DMS 273 treated with DMSO at 0.1 percent for 48 hours (cell line): ENCODE results near the gene CAP2.

Source experiments
- DNase-seq: peaks from one replicate; lab custom pipeline; 2025; lab: John Stamatoyannopoulos, UW

CAP2 gene

GRCh38 chr6:17475606-17476244, 82.3 kb downstream of the CAP2 start:
- DNase-seq = no peak

- no peak for DNase-seq
Observed at GRCh38 chr6:17476511-17476910, 83.1 kb downstream of the CAP2 start.

DNA sequence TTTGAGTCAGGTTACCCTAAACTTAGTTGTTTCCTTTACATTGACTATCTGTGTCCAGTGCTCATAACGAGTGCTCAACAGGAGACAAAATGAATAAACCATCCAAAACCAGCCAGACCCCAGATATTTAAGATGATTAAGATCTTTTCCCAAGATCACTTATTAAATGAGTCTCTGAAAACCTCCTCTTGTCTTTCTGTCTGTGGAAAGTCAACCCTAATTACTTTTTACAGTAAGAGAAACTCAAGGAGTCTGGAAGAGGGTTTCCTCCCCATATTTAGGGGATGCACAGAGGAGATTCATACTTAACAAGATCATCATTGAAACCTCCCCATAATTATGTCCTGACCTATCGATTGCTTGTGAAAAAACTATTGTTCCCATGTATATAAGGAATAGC, 84.0 kb downstream of the CAP2 start:
- DNase-seq = no peak

DNA sequence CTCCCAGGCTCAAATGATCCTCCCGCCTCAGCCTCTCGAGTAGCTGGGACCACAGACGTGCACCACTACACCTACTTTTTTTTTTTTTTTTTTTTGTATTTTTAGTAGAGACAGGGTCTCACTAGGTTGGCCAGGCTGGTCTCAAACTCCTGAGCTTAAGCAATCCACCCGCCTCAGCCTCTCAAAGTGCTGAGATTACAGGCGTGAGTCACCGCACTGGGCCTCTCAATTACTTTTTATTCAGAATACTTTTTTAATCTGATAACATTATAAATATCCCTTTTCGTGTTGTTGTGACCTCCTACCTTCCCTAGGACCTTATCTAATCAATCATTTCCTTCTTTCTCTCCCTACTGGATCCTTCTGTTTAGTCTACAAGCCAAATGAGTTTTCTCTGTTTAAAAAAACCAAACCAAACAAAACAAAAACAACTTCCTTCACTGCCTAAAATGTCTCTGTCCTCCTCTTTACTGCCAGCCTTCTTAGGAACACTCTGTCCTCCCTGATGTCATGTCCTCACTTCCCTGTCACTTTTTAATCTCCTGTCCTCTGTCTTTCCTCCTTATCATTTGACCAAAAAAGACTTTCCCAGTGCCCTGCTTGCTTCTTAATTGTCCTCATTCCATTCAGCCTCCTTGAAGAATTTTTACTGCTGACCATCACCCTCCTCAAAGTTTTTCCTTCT, 85.0 kb downstream of the CAP2 start:
- DNase-seq = no peak

DNA sequence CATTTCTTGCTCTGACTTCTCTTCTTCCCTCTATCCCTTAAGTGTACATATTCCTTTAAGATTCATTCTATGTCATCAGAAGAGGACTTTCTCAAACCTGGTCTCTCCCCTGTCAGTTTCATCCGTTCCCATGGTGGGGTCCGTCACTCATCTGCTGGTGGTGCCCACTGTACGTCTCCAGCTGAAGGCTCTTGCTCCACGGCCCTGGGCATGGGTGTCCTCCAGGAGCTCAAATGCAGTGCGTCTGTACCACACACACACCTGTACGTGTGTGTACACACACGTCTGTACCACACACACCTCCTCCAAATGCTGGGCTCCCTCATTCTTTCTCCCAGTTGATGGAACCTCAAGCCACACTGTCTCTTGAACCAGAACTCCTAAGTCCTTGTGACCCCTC, 85.6 kb downstream of the CAP2 start:
- DNase-seq = no peak

DNA sequence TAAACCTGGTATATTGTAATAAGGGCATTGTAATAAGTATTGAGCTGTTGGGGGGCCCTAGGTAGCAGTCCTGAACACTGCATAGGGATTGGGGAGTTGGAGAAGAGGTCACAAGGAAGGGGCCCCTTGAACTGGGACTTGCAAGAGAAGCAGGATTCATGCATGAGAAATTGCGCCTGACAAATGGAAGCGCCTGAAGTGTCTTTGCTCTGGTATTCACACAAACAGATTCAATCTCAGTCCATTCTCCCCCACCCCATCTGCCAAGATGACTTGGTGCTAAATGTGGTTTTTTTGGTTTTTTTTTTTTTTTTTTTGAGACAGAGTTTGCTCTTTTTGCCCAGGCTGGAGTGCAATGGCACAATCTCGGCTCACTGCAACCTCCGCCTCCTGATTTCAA, 87.1 kb downstream of the CAP2 start:
- DNase-seq = no peak

- no peak for DNase-seq
Observed at GRCh38 chr6:17482711-17483110, 89.3 kb downstream of the CAP2 start.

- no peak for DNase-seq
Observed at GRCh38 chr6:17483391-17484016, 90.1 kb downstream of the CAP2 start.

GRCh38 chr6:17484201-17484849, 90.9 kb downstream of the CAP2 start:
- peak; percentile 69 for DNase-seq

GRCh38 chr6:17485181-17485580, 91.8 kb downstream of the CAP2 start:
- DNase-seq = peak; percentile 96

GRCh38 chr6:17485946-17486345, 92.6 kb downstream of the CAP2 start:
- DNase-seq = no peak

GRCh38 chr6:17486680-17487079, 93.3 kb downstream of the CAP2 start:
- DNase-seq = no peak

DNA sequence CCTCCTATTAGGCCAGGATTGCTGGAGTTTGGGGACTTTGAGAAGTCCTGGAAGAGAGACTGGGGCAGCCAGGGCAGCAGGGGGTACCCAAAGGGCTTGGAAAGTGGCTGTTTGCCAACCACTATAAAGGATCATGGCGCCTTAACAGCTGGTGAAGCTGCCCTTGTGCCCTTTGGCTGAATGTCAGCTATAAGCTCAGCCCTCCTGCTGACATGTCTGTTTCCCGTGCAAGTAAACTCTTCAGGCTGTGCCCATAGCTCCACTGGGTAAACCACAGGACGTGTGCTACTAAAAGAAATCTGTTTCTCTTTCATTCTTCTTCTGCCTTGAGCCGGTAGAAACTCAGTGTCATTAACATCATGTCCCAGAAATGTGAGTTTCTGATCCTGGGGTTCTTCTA, 97.3 kb downstream of the CAP2 start:
- DNase-seq = peak; percentile 95

- no peak for DNase-seq
Observed at GRCh38 chr6:17491416-17492142, 98.2 kb downstream of the CAP2 start.

- DNase-seq = no peak
Observed at GRCh38 chr6:17492350-17492749, 99.0 kb downstream of the CAP2 start.

DNA sequence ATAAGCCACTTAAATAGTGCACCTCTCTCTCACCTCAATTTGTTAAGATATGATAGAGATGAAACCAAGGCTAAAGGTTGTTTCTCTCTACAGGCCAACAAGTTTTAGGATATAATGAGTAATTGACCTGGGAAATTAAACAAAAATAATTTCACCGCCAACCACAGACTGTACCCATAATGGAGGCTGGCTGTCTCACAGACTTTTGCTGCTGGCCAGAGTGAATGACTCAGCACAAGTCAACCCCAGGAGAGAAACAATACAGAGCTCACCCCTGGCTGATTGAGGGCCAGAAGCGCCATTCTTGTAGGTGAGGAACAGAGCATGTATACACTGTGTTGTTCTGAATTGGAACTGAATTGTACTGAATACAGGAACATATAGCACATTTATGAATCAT, 99.9 kb downstream of the CAP2 start:
- no peak for DNase-seq

- DNase-seq = no peak
Observed at GRCh38 chr6:17494177-17494576, 100.8 kb downstream of the CAP2 start.

- DNase-seq = no peak
Observed at GRCh38 chr6:17494919-17495318, 101.5 kb downstream of the CAP2 start.

GRCh38 chr6:17497535-17498095, 104.2 kb downstream of the CAP2 start:
- no peak for DNase-seq

DNA sequence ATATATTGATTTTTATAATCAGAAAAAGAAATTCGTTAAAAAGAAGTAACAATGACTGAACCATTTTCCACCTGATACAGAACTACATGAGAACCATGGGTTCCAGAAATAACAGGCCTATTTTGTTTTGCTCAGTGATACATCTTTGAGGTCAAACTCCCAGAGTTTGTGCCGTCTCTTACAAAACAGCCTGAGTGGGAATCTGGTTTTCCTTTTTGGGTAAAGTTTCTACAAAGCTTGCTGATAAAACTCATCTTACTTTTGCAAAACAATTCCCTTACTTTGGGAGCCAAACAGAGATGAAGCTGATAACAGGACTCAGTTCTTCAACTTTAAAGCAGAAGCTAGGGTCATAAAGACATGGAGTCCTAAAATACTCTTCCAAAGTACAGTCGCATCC, 108.0 kb downstream of the CAP2 start:
- no peak for DNase-seq

- no peak for DNase-seq
Observed at GRCh38 chr6:17501982-17502704, 108.7 kb downstream of the CAP2 start.
